Liver (tissue), 9 donors: ENCODE measurements around the gene GTPBP3. TPM values are rescaled to one million over a fixed set of nuclear protein-coding genes. Genes with fewer than 3 reads are reported as not detected.

Experiments used
- DNase-seq: peaks from one replicate; pipeline ENCODE4 v3.0.0-alpha.2; 2017; ENCODE audit warnings: low spot score
- H3K27ac ChIP-seq, 2 donors: one replicate each; pipeline ENCODE4 v1.7.0; 2013; ENCODE audit warnings: inconsistent platforms in 2 of 2, low read length in 2 of 2, control low read depth in 1 of 2, low read depth in 1 of 2, mild to moderate bottlenecking in 1 of 2
- H3K27me3 ChIP-seq, 4 donors: one replicate each; pipeline versions ENCODE4 v1.6.1 to v1.7.0; 2013; ENCODE audit warnings: low read length in 3 of 4, inconsistent platforms in 1 of 4, mild to moderate bottlenecking in 1 of 4, moderate library complexity in 1 of 4; ENCODE audit not compliant: control insufficient read depth in 4 of 4, insufficient read depth in 4 of 4
- H3K36me3 ChIP-seq, 4 donors: one replicate each; pipeline versions ENCODE4 v1.6.1 to v1.7.0; 2013; ENCODE audit warnings: low read length in 3 of 4, mild to moderate bottlenecking in 3 of 4, low read depth in 1 of 4, moderate library complexity in 1 of 4; ENCODE audit not compliant: control insufficient read depth in 4 of 4, insufficient read depth in 3 of 4
- H3K4me1 ChIP-seq, 4 donors: one replicate each; pipeline versions ENCODE4 v1.6.1 to v1.7.0; 2013; ENCODE audit warnings: low read length in 3 of 4, mild to moderate bottlenecking in 3 of 4, moderate library complexity in 1 of 4; ENCODE audit not compliant: control insufficient read depth in 4 of 4, insufficient read depth in 4 of 4
- H3K4me3 ChIP-seq, 3 donors: one replicate each; pipeline versions ENCODE4 v1.6.1 to v1.7.0; 2013; ENCODE audit warnings: low read length in 3 of 3, control low read depth in 1 of 3, low read depth in 1 of 3, mild to moderate bottlenecking in 1 of 3
- H3K9ac ChIP-seq, 2 donors: one replicate each; pipeline ENCODE4 v1.7.0; 2013; ENCODE audit warnings: low read length in 2 of 2, mild to moderate bottlenecking in 2 of 2, moderate library complexity in 2 of 2, control low read depth in 1 of 2, low read depth in 1 of 2
- H3K9me3 ChIP-seq, 4 donors: one replicate each; pipeline versions ENCODE4 v1.6.1 to v1.7.0; 2013; ENCODE audit warnings: low read length in 3 of 4; ENCODE audit not compliant: control insufficient read depth in 4 of 4
- ATF3 ChIP-seq: IDR thresholded peaks from 2 replicates; pipeline ENCODE4 v1.6.1; 2016; ENCODE audit warnings: antibody characterized with exemption
- CTCF ChIP-seq: fragments of 150-350 bp; IDR thresholded peaks from 2 replicates; pipeline ENCODE4 v1.5.1; 2017; ENCODE audit warnings: improper control_type of control experiment, low read depth, low read length; ENCODE audit not compliant: missing input control
- EGR1 ChIP-seq, 2 donors: IDR thresholded peaks; 2 replicates each; pipeline ENCODE4 v1.6.1; 2016 to 2018; ENCODE audit warnings: antibody characterized with exemption in 2 of 2, low read depth in 2 of 2
- HNF4A ChIP-seq, 2 donors: conservative IDR thresholded peaks; 2 replicates each; pipeline ENCODE4 v1.6.1; 2016; ENCODE audit warnings: antibody characterized with exemption in 2 of 2, mild to moderate bottlenecking in 2 of 2
- HNF4G ChIP-seq: IDR thresholded peaks from 2 replicates; pipeline ENCODE4 v1.6.1; 2016; ENCODE audit warnings: antibody characterized with exemption
- JUND ChIP-seq, 2 donors: IDR thresholded peaks; 2 replicates each; pipeline ENCODE4 v1.6.1; 2016; ENCODE audit warnings: antibody characterized with exemption in 2 of 2
- MAX ChIP-seq: IDR thresholded peaks from 2 replicates; pipeline ENCODE4 v1.6.1; 2016; ENCODE audit warnings: antibody characterized with exemption
- NR2F2 ChIP-seq: IDR thresholded peaks from 2 replicates; pipeline ENCODE4 v1.6.1; 2016; ENCODE audit warnings: antibody characterized with exemption
- REST ChIP-seq: IDR thresholded peaks from 2 replicates; pipeline ENCODE4 v1.6.1; 2016; ENCODE audit warnings: antibody characterized with exemption, mild to moderate bottlenecking
- TAF1 ChIP-seq: conservative IDR thresholded peaks from 2 replicates; pipeline ENCODE4 v1.6.1; 2016; ENCODE audit warnings: antibody characterized with exemption, mild to moderate bottlenecking
- YY1 ChIP-seq: IDR thresholded peaks from 2 replicates; pipeline ENCODE4 v1.6.1; 2016; ENCODE audit warnings: antibody characterized with exemption, mild to moderate bottlenecking
- ZBTB33 ChIP-seq: IDR thresholded peaks from 2 replicates; pipeline ENCODE4 v1.6.1; 2016; ENCODE audit warnings: antibody characterized with exemption
- WGBS: extraction: QIAGEN DNeasy Blood & Tissue Kit; methylation state at CpG from one replicate; pipeline ENCODE4 v1.1.7; 2013; 5-methylcytosine and 5-hydroxymethylcytosine counted together
- polyA plus RNA-seq, 2 donors: library from polyadenylated mRNA; stranded (reverse) in 1 of 2; unstranded in 1 of 2; fragments of 200-250 nt in 1 of 2; fragments of >200 nt in 1 of 2; fragmentation: Nextera tagmentation in 1 of 2; extraction: Ambion mirVana in 1 of 2; gene quantifications; one replicate each; pipeline versions ENCODE4 v1.2.1 to v1.2.3, GENCODE V29; 2013 to 2015
- total RNA-seq, 2 donors: library from RNA; depleted of rRNA; stranded (reverse); fragments of >200 nt; gene quantifications; one replicate each; pipeline ENCODE4 v1.2.3, GENCODE V29; 2014
- donor health status: healthy.
- donor health status: healthy.
- donor health status: healthy.
- donor health status: healthy.
- donor health status: healthy.

GTPBP3 gene
- total and polyA plus RNA-seq, 4 donors = 4.9 to 15.5 (median 9.6) TPM

- peaks cover 0 to 2% (median under 1%) of the 10 kb centered on the region in 4 donors for H3K4me1 ChIP-seq
- H3K9me3 ChIP-seq = peaks cover 0 to 4% (median 3%) of the 10 kb centered on the region in 4 donors
- H3K36me3 ChIP-seq = peaks cover 0 to 9% (median 2%) of the 10 kb centered on the region in 4 donors
- H3K4me3 ChIP-seq = no peak overlapping the region
- no peak for DNase-seq
- TF ChIP-seq HNF4A (conservative IDR thresholded peaks at IDR 0.05) (no peak), YY1 (no peak), HNF4G (no peak), TAF1 (no peak), EGR1 (IDR thresholded peaks at IDR 0.05; ENCODE audit: low read depth in 2 of 2) (no peak), ATF3 (no peak)
- no peak overlapping the region for H3K9ac ChIP-seq
- no peaks in the 10 kb centered on the region for H3K27me3 ChIP-seq
- no peak overlapping the region for H3K27ac ChIP-seq
- 95% methylated on average over 6 of the region's 6 CpGs for WGBS
These were observed 40.4 kb upstream of the GTPBP3 start for GRCh38 chr19:17296976-17297375.

GRCh38 chr19:17300992-17301619, 36.2 kb upstream of the GTPBP3 start:
- Histone ChIP-seq H3K27me3 (no peaks in the 10 kb centered on the region), H3K27ac (no peak overlapping the region), H3K4me3 (no peak overlapping the region), H3K4me1 (peaks cover 12 to 32% (median 26%) of the 10 kb centered on the region in 4 donors), H3K9ac (no peak overlapping the region), H3K36me3 (peaks cover 0 to 4% (median 0%) of the 10 kb centered on the region in 4 donors), H3K9me3 (peaks cover 0 to 4% (median 3%) of the 10 kb centered on the region in 4 donors)
- 96% methylated on average over 51 of the region's 51 CpGs for WGBS
- no peak for DNase-seq
- TF ChIP-seq YY1 = no peak
- no peak for TF ChIP-seq ZBTB33
- TF ChIP-seq MAX = no peak

GRCh38 chr19:17302391-17303166, 34.8 kb upstream of the GTPBP3 start:
- WGBS = 17% methylated on average over 29 of the region's 29 CpGs
- peak overlapping the region in 1 of 2 donors; percentile 59 for H3K9ac ChIP-seq
- DNase-seq = no peak
- no peaks in the 10 kb centered on the region for H3K27me3 ChIP-seq
- H3K27ac ChIP-seq = peak overlapping the region; percentile 51 to 57
- H3K4me3 ChIP-seq = peak overlapping the region; percentile 62 to 87 (median 65)
- TF ChIP-seq CTCF = no peak
- no peak for TF ChIP-seq NR2F2
- no peak for TF ChIP-seq EGR1 (IDR thresholded peaks at IDR 0.05; ENCODE audit: low read depth in 2 of 2)
- no peak for TF ChIP-seq REST
- TF ChIP-seq JUND (IDR thresholded peaks at IDR 0.05) = no peak
- no peak for TF ChIP-seq ZBTB33
- peaks cover 0 to 4% (median 3%) of the 10 kb centered on the region in 4 donors for H3K9me3 ChIP-seq
- peaks cover 12 to 42% (median 35%) of the 10 kb centered on the region in 4 donors for H3K4me1 ChIP-seq
- peaks cover 0 to 4% (median 0%) of the 10 kb centered on the region in 4 donors for H3K36me3 ChIP-seq
